ENCODE data around the gene PRDM1.

DNA sequence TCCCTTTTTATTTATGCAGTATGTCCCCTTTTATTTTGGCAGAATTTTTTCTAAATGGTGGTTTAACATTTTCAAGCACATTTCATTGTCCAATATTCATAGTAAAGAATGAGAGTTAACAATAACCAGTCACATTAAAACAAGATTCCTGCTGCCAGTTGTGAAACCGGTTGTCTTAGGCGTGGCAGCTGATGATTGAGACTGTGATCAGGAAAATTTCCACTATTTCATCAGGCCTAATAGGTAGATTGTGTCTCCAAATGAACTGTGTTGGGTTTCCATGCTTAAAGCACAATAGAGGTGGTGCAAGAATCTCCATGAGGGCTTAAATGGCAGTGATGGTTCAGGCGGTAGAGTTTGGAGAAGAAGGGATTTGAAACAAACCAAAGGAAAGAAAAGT, 15.3 kb downstream of the PRDM1 start:
- TF ChIP-seq, protein P1, sequence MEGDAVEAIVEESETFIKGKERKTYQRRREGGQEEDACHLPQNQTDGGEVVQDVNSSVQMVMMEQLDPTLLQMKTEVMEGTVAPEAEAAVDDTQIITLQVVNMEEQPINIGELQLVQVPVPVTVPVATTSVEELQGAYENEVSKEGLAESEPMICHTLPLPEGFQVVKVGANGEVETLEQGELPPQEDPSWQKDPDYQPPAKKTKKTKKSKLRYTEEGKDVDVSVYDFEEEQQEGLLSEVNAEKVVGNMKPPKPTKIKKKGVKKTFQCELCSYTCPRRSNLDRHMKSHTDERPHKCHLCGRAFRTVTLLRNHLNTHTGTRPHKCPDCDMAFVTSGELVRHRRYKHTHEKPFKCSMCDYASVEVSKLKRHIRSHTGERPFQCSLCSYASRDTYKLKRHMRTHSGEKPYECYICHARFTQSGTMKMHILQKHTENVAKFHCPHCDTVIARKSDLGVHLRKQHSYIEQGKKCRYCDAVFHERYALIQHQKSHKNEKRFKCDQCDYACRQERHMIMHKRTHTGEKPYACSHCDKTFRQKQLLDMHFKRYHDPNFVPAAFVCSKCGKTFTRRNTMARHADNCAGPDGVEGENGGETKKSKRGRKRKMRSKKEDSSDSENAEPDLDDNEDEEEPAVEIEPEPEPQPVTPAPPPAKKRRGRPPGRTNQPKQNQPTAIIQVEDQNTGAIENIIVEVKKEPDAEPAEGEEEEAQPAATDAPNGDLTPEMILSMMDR (IDR thresholded peaks at IDR 0.05; ENCODE audit: insufficient read depth, low read depth, low read length): no peak
- no peak for TF ChIP-seq EZH2 (IDR thresholded peaks at IDR 0.05; ENCODE audit: insufficient read depth, low read length)
